BJ (cell line): Measurements from ENCODE around the gene CTIF. TPM values are rescaled to one million over a fixed set of nuclear protein-coding genes. Genes with fewer than 3 reads are reported as not detected.

Source experiments
- CTCF ChIA-PET: fragments of 350-600 bp; formaldehyde crosslinking; extraction: SDS; loops from one replicate; lab custom pipeline; 2021; ENCODE audit warnings: antibody characterized with exemption, inconsistent platforms; lab: Yijun Ruan, JAX
- POLR2A ChIA-PET: fragments of 300-600 bp; sonication (Branson Sonifier 250); formaldehyde crosslinking; extraction: SDS; loops from one replicate; lab custom pipeline; 2021; ENCODE audit warnings: antibody characterized with exemption; lab: Charles Lee
- DNase-seq: peaks from one replicate; pipeline ENCODE4 v3.0.0-alpha.2; 2011; ENCODE audit warnings: low read depth
- H3K27me3 ChIP-seq: 2 replicates; pipeline ENCODE4 v1.6.0; 2011; ENCODE audit warnings: low read length; ENCODE audit not compliant: control insufficient read depth, insufficient read depth
- H3K36me3 ChIP-seq: 2 replicates; pipeline ENCODE4 v1.5.1; 2011; ENCODE audit warnings: low read length; ENCODE audit not compliant: control insufficient read depth, insufficient read depth
- H3K4me3 ChIP-seq: 2 replicates; pipeline ENCODE4 v1.5.1; 2011; ENCODE audit warnings: low read depth, mild to moderate bottlenecking, control low read depth, low read length
- polyA plus RNA-seq: library from polyadenylated mRNA; depleted of rRNA; stranded (reverse); fragments of >200 nt; gene quantifications from 2 replicates; pipeline ENCODE4 v1.2.3, GENCODE V29; 2011
- TF ChIP-seq, protein P1 (sequence below): IDR thresholded peaks from 2 replicates; pipeline ENCODE4 v1.5.1; 2011; ENCODE audit warnings: low read depth, mild to moderate bottlenecking, control low read depth, inconsistent platforms, low read length, moderate library complexity; ENCODE audit not compliant: insufficient read depth

Gene CTIF
- polyA plus RNA-seq, 1 experiment, result 105 TPM

DNA sequence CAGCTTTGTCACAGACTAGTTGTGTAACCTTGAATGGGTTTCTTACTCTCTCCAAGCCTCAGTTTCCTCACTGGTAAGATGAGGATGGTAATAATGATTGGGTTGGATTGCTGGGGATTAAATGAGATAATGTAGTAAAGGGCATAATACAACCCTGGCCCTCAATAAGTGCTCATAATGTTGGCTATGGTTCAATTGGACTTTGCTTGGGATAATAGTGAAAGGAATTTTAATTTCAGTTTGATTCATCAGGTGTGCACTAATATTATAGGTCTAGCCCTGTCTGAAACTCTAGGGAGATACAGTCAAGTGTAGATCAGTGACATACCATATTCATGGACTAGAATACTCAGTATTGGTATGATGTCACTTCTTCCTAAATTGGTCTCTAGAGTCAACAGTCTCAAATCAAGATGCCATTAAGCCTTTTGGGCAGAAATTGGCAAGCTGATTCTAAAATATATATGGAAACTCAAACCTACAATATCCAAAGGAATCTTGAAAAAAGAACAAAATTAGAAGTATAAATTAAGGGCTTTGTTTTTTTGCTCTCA lies 250.5 kb downstream of the CTIF start:
- Histone ChIP-seq H3K27me3 (no peaks in the 10 kb centered on the region), H3K36me3 (peaks cover 33% of the 10 kb centered on the region), H3K4me3 (no peak overlapping the region)
- TF ChIP-seq, protein P1, sequence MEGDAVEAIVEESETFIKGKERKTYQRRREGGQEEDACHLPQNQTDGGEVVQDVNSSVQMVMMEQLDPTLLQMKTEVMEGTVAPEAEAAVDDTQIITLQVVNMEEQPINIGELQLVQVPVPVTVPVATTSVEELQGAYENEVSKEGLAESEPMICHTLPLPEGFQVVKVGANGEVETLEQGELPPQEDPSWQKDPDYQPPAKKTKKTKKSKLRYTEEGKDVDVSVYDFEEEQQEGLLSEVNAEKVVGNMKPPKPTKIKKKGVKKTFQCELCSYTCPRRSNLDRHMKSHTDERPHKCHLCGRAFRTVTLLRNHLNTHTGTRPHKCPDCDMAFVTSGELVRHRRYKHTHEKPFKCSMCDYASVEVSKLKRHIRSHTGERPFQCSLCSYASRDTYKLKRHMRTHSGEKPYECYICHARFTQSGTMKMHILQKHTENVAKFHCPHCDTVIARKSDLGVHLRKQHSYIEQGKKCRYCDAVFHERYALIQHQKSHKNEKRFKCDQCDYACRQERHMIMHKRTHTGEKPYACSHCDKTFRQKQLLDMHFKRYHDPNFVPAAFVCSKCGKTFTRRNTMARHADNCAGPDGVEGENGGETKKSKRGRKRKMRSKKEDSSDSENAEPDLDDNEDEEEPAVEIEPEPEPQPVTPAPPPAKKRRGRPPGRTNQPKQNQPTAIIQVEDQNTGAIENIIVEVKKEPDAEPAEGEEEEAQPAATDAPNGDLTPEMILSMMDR, result no peak
- ChIA-PET POLR2A (no interaction called here), CTCF (no interaction called here)
- no peak for DNase-seq

DNA sequence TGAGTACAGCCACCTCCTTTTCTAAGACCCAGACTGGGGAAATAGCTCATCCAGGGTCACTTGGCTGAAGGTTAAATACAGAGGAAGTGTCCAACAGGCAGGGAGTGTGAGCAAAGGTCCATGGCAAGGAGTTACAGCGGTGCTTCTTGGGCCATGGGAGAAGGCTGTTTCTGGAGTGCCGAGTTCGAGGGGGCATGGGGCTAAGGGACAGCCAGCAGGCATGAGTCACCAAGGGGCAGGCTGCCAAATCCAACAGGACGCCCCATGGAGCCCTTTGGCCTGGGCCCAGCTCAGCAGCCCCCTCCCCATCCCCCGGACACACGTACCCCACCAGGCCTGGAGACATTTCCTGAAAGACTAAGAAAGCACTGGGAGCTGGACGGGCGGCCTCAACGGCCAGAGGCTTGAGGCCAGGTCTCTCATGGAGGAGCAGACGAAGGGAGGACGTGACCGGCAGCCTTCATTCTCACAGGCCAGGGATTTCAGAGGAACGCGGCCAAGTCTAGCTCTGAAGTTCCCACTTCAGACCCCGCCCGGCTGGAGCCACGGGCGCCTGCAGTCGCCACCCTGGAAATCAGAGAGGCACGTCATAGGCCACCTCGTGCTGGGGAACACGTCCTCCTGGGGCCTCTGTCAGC lies 251.5 kb downstream of the CTIF start:
- Histone ChIP-seq H3K27me3 (no peaks in the 10 kb centered on the region), H3K36me3 (peaks cover 27% of the 10 kb centered on the region), H3K4me3 (no peak overlapping the region)
- TF ChIP-seq, protein P1, result no peak
- no peak for DNase-seq
- ChIA-PET POLR2A (no interaction called here), CTCF (no interaction called here)

DNA sequence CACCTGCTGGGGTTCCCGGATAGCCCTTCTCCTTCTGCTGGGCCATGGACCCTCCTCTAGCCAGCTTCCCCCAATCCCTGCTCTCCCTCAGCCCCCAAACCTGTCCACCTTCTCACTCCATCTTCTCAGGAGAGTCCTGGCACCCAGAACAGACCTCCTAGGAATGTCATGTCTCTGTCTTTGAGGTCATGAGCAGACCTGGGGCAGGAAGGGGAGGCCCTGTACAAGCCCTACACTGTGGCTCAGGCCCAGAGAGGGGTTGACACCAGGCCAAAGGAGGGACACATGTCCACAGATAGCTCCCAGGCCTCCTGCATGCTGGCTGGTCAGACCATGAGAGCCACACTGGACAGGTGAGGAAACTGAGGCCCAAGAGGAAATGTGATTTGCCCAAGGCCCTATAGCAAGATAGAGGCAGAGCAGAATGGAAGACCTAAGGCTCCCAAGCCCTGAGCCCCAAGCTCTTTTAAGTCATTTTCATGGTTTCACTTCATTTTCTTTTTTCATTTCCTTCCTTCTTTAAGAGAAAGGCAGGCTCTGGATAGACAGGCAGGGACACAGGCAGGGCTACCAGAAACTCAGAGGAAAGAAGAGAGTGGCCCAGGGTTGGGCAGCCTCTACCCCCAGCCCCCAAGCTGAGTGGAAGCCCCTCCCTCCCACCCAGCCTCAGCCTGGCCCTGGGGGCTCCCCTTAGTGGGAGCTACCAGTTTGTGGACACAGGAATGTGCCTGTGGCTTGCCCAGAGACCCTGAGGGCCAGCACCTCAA lies 252.2 kb downstream of the CTIF start:
- Histone ChIP-seq H3K4me3 (no peak overlapping the region), H3K36me3 (peaks cover 22% of the 10 kb centered on the region), H3K27me3 (no peaks in the 10 kb centered on the region)
- CTCF ChIA-PET, result interaction anchor here (1.0 kb wide), 1 partner anchor 10 kb away, joined by 3 read pairs; no protein-coding TSS in a partner anchor
- DNase-seq, result no peak
- TF ChIP-seq, protein P1, result no peak
- POLR2A ChIA-PET, result no interaction called here

DNA sequence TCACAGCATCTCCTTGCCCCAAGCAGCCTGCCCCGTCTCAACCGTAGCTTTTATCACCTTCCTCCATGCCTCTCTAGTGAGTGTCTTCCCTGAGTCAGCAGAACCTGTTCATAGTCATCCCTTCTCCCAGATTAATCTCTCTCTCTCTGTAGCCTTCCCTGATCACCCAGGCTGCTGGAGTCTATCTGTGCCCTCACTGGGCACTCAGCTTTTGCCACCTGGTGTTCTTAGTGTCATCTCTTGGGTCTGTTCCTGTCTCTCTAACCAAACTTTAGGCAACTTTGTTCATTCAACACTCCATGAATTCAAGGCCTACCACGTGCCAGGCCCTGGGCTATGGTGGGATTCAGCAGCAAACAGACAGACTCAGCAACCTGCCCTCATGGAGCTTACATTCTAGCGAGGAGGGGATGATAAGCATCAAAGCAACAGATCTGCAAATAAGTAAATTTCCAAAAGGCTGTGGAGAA lies 252.8 kb downstream of the CTIF start:
- ChIA-PET CTCF (interaction anchor here (1.0 kb wide), 1 partner anchor 10 kb away, joined by 3 read pairs; no protein-coding TSS in a partner anchor), POLR2A (no interaction called here)
- H3K27me3 ChIP-seq, result no peaks in the 10 kb centered on the region
- DNase-seq, result no peak
- peaks cover 23% of the 10 kb centered on the region for H3K36me3 ChIP-seq
- TF ChIP-seq, protein P1, result no peak
- H3K4me3 ChIP-seq, result no peak overlapping the region

DNA sequence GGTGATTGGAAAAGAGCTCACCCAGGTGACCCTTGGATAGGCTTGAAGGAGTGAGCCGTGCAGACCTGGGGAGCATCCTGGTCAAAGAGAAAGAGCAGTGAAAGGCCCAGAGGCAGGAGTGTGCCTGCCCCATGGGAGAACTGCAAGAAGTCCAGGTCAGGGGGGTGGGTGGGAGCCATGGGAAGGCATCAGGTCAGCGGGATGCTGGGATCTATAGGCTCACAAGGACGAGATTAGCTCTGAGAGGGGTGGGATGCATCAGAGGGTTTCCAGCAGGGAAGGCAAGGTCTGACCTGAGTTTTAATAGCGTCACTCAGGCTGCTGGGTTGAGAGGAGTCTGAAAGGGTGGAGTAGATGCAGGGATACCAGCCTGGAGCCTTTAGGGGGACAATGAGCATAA lies 253.3 kb downstream of the CTIF start:
- POLR2A ChIA-PET, result no interaction called here
- DNase-seq, result no peak
- CTCF ChIA-PET, result interaction anchor here (1.0 kb wide), 1 partner anchor 9 kb away, joined by 3 read pairs; no protein-coding TSS in a partner anchor
- no peaks in the 10 kb centered on the region for H3K27me3 ChIP-seq
- TF ChIP-seq, protein P1, result no peak
- H3K36me3 ChIP-seq, result peaks cover 23% of the 10 kb centered on the region
- H3K4me3 ChIP-seq, result no peak overlapping the region
